DMS79 (cell line): ENCODE measurements around the gene SUPT6H.

ENCODE experiments used
- DNase-seq: peaks from one replicate; lab custom pipeline; 2025; lab: John Stamatoyannopoulos, UW

Gene SUPT6H

DNA sequence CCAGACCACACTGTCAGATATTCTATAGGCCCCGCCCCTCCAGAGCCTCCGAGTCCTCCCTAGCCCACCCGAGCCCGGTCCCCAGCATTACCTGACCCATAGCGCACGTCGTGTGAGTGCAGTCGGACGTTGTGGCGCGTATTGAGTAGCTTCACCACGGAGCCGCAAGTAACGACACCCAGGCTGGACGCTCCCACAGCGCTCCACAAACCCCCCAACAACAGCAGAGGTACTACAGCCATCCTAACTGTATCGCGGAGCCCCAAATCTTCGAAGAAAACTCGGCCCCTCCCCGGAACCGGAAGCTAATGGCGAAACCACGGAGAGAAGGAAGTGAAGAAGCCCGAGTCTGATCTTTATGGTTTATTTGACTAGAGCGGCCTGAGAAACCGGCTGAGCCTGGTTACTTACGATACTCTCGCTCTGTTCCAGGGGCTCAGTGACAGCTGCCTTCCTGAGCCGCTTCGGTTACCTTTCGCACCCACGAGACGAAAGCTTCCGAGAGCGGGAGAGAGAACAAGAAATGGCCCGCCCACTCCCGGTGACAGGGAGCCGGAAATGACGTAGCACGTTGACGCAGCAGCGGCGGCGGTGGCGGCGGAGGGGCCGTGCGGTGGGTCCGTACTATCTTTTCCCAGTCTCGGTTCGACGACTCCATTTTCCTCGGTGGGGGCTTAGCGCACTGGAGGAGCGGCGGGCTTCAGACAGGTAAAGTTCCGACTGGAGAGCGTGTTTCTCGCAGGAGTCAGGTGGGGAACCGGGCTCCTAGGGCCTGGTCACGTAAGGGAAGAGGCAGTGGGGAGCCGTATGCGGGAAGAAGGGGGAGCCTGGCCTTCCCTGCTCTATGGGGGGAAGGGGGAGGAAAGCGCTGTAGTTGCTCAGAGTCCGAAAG, at the start of gene SUPT6H, which contains the start of gene SDF2:
Gene SUPT6H (plus strand): TSS at position 571 of the 892 bp plus-strand sequence. CDS start 11,197 bp downstream, outside the sequence.
Gene SDF2 (minus strand): TSS at position 272 of the 892 bp plus-strand sequence. CDS start 30 bp downstream, at position 242.
- DNase-seq: peak; percentile 84

DNA sequence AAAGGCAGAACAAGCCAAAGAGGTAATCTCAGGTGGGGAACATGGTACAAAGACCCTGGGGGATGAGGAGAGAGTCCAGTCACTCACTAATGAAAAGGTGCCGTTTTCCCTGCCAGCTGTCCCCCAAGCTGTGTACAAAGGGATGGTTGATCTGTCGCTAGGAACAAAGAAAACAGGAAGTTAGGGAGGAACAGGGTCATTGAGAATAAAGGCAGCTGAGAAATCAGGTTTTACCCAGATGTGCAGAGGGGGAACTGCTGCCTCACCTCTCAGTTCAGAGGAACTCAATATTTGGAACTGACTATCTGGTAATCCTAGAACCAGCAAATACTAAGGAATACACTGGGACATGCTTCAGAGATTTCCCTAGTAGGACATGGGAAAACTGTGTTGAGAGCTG, 49.5 kb upstream of the SUPT6H start:
- DNase-seq: no peak

DNA sequence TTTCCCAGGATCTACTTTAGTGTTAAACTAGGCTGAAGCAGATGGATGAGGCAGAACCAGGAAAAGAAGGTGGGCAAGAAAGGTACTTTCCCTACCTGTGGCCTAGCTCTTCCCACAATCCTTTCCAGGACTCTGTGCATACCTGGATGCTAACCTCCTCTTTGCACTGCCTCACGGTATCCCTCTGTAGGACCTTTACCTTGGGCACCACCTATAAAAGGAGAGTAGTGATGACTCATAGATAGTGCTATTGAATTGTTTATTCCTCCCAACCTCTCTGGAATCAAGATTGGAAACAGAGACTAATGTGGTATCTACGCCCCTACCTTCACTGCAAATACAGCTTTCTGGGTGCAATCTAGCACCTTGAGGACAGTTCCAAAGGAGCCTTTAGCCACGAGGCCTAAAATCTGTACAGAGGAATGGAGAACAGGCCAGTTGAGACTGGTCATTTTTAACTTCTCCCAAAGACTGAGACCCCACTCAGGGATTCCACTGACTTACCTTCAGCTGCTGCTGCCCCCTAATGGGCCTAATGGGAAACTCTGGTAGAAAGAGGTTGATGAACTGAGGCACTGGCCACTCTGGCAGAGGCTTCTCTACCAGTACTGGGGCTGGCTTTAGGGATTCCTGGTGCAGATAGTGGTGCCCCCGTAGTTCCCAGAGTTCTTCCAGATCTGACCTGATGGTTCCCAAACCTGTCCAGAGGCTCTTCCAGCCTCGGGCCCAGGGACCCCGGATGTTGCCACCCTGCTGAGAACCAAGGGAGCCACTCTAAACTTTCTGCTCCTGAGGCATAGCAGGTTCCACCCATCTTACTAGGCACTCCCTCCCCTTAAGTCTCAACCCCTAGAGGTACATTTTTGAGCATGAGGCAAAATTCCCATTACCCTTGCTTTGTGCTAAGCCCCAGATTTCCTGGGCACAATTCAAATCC, 48.8 kb upstream of the SUPT6H start:
- no peak for DNase-seq

DNA sequence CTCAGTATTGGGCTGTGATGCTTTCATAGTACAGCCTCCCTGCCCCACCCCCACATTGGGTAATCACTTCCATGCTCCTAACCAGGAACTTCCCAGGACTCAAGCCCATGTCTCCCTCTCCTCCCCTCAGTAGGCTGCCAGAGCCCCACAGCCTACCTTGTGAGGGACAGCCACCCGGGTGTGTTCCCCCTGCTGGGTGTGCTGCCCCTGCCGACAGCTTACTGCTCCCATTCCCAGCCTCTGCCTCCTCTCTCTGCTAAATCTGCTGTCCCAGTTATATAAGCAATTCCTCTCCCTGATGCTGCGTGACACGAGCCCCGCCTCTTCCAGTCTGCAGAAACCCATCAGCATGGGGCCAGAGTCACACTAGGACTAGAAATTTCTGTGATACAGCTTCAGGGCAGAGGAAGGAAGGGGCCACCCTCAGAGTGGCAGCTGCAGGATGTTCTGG, 48.0 kb upstream of the SUPT6H start, which contains the start of gene RSKR:
Gene RSKR (minus strand): TSS at position 255 of the 451 bp plus-strand sequence. CDS start 24 bp downstream, at position 231.
- DNase-seq: no peak

DNA sequence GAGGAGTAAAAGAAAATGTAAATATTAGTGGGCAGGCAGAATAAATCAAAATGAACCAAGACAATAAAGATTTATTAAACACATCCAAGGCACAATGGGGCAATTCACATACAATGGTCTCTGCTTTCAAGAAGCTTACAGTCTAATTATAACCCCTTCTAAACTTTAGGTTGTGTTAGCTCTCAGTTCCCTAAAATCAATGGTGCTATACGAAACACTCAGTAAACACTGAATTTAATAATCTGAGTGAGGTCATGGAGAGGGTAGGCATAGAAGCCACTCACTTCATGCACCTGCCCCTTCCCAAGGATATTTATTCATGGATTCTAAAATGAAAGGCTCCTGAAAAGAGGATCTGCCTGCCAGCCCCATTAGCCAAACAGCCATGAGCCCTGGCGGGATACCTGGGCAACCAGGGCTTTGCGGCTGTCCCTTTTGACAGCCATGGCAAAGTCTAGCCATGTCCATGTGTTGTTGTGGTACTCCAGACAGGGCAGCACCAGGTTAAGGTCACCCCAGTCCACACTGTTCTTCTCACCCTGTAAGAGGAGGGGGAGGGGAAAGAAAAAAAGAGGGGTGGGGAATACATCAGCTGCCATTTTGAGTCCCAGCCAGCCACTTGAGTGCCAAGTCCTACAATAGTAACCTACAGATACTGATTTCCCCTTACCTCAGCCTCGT, 46.6 kb upstream of the SUPT6H start:
- no peak for DNase-seq

DNA sequence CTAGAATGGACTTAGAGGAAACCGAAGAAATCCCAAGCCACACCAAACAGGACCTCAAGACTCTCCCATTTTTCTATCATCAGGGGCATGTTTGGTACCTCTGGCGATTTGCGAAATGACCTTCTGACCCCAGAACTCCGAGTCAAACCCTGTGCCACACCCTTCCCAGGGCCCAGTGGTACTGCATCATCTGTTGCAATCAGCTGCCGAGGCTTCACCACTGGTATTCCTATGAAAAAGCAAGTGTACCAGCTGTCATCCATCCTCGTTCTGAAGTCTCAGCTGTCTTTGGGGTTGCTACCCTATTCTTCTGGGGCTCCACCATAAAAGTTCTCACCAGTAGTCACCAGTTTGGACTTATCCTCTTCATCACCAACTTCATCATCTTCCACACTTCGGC, 45.7 kb upstream of the SUPT6H start:
- no peak for DNase-seq

DNA sequence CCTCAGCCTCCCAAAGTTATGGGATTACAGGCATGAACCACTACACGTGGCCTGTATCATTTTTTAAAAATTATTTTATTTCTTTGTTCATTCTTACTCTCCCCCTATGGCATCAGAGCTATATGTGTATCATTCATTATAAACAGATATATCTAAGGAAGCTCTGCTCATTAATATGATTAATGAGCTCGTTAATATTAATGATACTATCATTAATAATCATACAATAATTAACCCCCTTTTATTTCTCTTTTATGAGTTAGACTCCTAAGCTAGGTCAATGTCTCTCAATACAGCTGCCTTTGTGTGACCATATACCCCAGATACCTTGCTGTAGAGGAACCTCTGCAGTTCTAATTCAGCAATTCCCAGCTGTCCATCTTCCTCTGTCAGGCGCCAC, 43.5 kb upstream of the SUPT6H start:
- DNase-seq: no peak

DNA sequence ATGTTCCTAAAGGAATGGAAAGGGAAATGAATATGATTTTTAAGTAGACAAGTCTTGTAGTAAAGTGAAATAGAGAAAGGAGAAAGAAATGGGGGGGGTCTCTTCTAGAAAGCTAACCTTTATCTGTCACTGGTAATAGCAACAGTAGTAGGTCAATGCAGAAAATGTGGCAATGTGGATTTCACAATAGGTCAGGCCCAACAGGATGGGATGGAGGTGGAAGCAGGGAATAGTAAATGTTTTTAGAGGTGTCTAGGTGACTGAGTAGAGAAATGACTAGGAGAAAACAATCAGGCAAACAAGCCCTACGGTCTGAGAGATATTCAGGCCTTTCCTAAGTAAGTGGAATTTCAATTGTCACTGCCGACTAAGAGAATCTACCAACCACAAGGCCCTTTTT, 42.0 kb upstream of the SUPT6H start:
- no peak for DNase-seq

DNA sequence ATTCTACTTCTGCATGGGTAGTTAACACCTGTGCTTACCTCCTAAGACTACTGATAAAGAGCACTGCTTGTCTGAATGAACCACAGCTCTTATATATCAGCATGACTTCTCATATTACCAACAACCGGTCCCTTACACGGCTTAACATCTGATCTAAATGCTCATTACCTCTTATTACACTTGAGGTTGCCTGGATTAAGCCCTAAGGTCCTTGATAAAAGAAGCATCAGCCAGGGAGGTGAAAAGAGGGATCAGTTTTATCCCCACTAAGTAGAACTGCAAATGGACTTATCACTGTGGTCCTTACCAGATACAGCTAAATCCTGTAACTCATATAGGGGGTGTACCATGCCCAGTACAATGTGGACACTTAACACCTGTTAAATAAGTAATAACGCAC, 39.8 kb upstream of the SUPT6H start:
- no peak for DNase-seq

DNA sequence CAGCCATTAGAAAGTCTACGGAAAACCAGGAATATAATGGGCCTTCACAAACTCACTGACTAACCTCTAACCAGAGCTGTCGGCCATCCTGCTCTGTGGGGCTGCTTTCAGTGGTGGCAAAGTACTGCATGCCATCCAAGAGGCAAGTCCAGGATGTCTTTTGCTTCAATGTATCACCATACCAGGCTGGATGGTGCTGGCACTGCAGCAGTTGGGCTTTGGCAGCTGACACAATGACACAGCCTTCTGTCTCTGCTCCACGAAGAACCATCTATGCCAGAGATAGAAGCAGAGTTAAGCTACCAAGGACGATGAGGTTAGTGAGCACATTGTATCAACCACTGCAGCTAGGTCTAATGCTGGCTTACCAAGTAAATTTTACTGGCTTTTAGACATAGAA, 38.3 kb upstream of the SUPT6H start:
- DNase-seq: no peak

DNA sequence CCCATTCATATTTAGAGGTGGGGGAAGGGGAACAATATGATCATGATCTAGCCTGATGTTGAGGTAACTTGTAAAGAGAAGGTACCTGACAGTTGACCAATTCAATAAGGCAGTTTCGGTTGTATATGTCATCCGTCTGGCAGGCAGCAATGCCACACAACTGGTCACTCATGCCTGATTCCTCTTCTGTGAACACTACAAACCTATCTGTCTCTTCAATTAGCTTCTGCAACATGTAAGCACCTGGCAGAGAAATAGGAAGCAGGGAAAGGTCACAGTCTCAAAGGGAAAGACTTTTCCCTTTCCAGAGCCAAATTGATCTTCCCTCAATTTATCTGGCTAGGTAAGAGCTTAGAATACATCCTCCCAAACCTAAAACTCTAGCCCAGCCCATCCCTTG, 37.9 kb upstream of the SUPT6H start:
- DNase-seq: no peak

DNA sequence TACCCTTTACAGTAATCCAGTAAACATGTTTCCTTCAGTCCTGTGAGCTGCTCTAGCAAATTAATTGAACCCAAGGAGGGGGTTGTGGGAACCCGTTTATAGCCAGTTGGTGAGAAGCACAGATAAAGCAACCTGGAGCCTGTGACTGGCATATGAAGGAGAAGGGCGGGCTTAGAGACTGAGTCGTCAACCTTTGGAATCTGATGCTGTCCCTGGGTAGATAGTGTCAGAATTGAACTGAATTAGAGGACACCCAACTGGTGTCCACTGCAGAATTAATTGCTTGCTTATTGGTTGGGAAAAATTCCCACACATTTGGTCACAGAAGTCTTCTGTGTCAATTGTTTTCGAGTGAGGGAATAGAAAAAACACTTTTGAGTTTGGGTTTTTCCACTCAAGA, 35.2 kb upstream of the SUPT6H start:
- DNase-seq: no peak

DNA sequence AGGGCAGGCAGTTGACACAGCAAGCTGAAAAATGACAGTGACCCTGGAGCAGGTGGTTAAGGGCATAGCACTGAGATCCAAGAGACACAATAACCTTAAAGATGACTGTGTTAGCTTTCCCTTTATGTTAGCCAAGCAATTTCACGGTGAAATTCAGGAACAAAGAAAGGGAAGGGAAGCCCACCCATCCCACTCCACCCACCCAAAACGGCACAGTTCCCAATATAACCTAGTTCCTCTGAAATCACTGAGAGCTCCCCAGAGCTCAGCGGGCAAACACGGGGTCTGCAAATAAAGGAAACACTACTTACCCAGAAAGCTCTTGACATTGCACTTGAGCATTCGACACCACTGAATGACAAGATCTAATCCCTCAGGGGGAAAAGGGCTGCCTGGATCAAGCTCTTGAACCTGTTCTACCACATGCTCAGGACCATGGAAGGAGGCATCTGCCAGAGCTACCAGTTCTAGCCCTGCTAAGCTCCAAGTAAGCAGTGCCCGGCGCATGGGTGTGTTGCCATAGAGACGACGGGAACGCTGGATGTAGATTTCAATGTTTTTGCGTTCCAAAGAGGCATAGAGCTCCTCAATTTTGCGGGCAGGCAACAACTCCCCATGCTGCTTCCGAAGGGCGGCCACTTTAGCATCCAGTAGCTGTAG, 27.7 kb upstream of the SUPT6H start:
- DNase-seq: peak; percentile 90

DNA sequence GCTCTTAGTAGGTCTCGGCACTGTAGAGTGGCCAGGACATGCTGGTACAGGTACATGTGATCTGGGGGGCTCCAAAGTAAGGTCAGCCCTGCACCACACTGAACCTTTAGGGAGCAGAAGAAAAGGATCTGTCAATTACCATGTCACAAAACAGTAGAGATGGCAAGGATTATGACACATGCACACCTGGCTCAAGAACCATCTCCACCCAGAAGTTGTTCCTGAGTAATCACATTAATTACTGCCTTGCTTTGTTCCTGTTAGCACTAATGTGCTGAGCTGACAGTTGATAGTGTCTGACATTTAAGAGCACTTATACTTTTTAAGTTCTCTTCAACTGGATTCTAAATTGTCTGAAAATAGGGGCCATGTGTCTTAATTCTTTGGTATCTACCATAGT, 26.5 kb upstream of the SUPT6H start:
- DNase-seq: no peak

DNA sequence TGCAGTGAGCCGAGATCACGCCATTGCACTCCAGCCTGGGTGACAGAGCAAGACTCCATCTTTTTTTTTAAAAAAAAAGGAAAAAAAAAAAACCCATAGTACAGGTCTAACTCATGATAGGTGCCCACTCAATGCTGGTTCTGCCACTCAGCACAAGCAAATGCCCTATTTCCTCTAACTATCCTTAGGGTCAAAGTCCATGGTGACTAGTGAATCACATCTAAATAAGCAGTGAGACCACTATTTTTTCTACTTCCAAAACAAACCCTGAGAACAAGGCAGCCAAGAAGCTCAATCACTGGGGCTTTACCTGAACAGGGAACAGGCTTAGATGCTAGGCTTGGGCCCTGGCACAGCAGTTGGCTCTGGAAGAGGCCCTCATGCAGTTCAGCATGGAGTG, 20.4 kb upstream of the SUPT6H start:
- DNase-seq: no peak

DNA sequence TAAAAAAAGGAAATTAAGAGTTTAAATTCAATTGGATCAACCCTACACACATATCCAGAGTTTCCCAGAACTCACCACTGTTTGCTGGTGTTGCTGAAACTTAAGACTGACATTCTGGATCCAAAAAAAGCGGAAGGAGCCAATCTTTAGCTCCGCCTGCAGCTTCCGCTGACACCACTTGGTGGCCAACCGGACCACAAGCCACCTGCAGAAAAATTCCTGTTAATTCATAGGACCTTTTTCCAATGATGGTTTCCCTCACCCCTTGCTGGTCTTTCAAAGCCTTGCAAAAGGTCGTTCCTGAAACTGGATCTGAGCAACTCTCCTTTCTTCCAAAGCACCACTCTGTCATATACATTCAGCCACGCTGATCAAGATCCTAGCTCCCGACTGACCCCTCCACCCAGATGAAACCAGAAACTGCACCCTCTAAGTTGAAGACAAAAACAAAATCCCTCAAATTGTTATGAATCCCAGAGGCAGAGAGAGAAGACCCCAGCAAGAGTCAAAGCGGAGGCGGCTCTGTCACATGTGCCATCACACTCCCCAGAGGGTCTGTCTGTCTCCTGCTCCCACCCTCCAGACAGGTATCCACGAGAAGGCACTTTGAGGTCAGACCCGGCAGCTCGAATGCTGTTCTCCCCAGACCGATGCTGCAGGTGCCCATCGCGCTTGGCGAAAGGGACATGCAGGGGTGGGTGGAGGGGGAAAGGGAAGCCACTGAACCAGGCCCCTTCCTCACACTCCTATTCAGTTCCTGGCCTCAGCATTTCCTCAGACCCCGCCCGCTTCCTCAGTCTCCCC, 17.8 kb upstream of the SUPT6H start:
- no peak for DNase-seq

DNA sequence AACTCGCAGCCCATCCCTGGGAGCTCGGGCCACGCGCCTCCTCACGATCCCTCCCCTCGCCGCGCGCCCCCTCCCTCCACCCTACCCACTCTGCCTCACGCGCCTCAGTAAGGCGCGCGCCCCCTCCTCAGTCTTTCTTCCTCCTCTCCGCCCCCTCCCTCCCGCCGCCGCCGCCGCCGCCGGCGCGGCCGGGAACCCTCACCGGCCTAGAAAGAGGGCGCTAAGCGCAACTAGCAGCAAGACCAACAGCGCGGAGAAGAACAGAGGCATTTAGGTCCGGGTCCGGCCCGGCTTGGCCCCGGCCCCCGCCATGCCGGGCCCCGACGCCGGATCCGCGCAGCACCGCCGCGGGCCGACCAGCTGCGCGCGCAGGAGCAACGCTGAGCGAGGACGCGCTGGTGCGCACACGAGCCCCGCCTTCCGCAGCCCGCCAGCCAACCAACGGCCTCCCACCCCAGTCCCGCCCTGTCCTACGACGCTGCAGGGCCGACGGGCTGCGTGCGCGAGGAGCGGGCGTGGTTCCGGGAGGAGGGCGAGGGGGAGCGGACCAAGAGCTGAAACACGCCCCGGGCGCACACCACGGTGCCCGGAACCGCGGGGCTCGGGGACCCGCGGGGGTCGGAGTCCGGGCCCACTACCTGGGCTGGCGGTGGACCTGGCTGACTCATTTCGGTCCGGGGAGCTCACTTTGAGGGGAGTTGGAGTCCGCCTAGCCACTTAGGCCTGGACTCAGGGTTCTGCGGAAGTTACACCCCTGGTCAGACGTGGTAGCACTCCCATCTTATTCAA, 17.0 kb upstream of the SUPT6H start, which contains the start of gene BLTP2:
Gene BLTP2 (minus strand): TSS at position 372 of the 789 bp plus-strand sequence. CDS start 102 bp downstream, at position 270.
- peak; percentile 89 for DNase-seq

DNA sequence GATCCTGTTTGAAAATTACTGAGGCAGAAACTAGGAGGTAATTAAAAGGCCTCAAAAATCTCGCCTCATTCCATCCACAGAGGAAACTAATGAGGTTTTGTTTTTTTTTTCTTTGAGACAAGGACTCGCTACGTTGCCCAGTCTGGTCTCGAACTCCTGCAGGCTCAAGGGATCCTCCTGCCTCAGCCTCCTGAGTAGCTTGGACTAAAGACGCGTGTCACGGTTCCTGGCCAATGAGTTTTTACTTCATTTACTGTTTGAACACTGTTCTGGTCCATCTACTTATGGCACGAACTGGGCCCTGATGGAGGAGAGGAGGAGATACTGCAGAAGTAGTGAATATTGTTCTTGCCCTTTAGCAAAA, 16.4 kb upstream of the SUPT6H start:
- no peak for DNase-seq

DNA sequence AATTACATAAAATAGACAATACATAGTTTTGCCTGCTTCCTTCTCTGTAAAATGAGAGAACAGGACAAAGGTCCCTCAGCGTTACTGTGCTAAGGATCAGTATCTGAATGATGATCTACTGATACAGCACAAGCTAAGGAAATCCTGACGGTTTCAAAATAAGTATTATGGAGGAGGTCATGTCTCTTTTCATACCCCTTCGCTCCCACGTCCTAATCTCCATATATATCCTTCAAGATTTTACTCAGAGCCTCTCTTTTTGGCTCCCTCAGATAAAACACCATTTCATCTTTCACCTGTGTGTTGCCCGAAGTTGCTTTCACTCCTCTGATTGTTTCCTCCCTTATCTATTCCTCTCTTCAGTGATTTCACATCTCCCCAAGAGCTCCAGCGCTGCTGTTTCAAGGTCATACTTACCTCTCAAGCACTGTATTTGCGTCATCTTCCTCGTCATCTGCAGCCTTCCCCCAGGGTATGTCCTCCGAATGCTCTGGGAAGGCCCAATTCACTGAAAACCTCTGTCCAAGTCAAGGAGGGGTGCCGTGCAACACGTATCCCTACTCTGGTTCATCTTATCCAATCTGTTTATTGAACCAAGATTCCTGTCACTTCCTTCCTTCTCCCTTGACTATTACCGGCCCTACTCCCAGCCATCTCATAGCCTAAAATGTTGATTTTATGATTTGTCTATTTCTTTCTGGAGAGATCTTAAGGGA, 15.8 kb upstream of the SUPT6H start:
- no peak for DNase-seq
